ENCODE results near the gene AKT1.

- TF ChIP-seq POLR2A (IDR thresholded peaks at IDR 0.05; ENCODE audit: low read length): no peak
- TF ChIP-seq GATA1 (IDR thresholded peaks at IDR 0.05; ENCODE audit: low read depth, low read length): no peak
These were observed 35.2 kb upstream of the AKT1 start for GRCh38 chr14:104830781-104831180.
